Activated CD8-positive, alpha-beta memory T cell treated with anti-CD3 and anti-CD28 coated beads, Interleukin-2, amount 50 U/mL, for 4 hours (primary cell): Measurements from ENCODE around the gene CACNA1C.

Source experiments
- DNase-seq: peaks from one replicate; pipeline ENCODE4 v3.0.0-alpha.2; 2020

The CACNA1C gene

DNA sequence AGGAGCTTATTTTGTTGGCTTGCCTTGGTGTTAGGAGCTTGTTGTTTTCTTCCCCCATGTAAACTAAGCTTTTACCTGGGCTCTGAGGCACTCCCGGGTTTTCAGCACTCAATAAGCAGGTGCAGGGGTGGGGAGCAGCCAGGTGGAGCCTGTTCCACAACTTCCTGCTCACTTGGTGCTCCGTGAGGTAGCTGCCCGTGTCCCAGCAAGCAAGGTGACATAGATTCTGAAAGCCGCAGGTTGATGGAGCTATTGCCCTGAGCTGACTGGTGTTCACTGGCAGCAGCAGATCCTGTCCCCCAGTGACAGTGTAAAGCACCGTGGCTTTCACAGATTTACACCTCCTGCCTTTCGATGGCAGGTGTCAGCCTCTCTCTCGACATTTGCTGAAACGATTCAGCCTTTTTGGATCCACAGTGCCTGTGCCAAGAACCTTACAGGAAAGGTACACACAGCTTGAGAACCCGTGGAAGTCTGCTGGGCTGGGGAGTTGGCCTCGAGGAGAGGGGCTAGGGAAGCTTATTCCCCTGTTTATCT is 446.2 kb downstream of the CACNA1C start:
- no peak for DNase-seq

DNA sequence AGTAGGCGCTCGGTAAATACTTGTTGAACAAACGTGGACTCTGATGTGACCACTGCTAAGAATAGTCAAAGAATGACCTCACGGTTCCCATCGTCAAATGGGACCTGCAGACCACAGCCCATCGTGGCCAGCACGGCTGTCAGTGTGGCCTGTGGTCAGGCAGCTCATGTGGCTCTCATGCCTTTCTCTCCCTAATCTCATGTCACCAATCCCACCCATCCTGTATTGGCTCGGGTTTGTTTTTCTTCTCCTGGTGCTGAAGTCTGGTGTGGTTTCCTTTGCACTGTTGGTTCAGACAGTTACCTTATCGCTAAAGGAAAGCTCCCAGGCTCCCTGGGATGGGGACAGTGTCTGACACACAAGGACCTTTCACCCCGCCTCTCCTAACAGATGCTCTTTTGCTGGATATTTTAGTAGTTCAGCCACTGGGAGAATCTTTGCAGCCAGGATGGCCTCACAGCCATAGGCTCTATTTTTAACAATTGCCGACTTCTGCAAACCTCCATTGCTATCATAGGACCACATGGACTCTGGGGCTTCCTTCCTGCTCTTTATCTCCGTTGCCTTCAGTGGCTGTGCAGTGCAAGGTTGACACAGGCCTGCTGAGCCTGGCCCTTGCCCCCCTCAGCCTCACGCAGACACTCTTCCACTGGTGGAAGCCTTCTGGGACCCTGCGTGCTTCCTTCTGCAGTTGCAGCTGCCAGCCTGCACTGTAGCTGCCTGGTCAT is 448.8 kb downstream of the CACNA1C start:
- no peak for DNase-seq

- no peak for DNase-seq
Measured at GRCh38 chr12:2503036-2503435, 450.2 kb downstream of the CACNA1C start.

DNA sequence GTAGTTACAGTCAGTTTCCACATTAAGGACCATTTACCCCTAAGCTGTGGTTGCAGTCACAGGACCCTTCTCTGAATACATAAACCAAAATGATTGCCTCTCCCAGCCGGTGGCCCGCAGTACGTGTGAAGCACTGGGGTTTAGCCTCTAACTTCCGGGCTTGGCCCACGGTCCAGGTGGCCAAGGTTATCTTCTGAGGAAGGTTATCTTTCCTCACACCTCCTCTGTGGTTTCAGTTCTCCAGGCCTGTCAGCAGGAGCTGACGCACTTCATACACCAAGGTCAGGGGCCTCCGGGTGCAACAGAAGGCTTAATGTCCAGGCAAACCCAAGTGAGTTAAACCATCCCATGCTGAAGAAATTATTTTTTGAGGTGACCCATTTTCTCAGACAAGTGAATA is 451.0 kb downstream of the CACNA1C start:
- no peak for DNase-seq

- DNase-seq, result no peak
Measured at GRCh38 chr12:2504577-2504976, 451.8 kb downstream of the CACNA1C start.

DNA sequence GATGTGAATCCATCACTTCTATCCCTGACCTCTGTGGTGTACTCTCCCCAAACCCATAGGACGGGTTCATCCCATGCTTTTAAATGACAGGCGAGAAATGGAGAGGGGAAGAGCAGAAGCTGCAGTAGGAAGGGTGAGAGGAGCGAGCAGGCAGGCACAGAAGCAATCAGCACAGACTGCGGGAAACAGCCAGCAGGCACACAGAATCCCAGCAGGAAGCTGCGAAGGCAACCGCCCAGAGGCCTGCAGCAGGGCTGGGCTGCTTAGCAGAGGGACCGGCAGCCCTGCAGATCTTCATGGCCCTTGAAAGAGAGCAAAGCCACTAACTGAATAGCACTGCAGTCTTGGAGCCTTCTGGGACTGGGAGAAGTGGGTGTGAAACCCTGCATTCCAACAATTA is 455.0 kb downstream of the CACNA1C start:
- DNase-seq, result no peak

GRCh38 chr12:2509137-2509536 is 456.4 kb downstream of the CACNA1C start:
- DNase-seq, result no peak

DNA sequence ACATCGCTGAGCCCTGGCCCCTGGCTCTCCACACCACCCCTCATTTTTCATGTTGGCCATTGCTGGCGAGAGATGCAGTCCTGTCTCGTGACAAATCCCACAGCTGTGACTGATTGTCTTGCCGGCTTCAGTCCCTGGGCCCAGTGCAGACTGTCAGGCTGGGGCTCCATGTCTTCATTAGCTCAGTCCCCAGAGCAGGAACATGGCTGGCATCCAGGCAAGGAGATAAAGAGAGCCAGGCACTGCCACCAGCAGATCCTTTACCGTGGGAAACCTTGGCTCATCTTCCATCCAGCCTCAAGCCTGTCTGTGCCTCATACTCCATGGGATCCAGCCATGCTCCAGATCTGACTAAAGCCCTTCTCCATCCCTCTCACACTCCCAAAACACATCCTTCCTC is 457.3 kb downstream of the CACNA1C start:
- no peak for DNase-seq

DNA sequence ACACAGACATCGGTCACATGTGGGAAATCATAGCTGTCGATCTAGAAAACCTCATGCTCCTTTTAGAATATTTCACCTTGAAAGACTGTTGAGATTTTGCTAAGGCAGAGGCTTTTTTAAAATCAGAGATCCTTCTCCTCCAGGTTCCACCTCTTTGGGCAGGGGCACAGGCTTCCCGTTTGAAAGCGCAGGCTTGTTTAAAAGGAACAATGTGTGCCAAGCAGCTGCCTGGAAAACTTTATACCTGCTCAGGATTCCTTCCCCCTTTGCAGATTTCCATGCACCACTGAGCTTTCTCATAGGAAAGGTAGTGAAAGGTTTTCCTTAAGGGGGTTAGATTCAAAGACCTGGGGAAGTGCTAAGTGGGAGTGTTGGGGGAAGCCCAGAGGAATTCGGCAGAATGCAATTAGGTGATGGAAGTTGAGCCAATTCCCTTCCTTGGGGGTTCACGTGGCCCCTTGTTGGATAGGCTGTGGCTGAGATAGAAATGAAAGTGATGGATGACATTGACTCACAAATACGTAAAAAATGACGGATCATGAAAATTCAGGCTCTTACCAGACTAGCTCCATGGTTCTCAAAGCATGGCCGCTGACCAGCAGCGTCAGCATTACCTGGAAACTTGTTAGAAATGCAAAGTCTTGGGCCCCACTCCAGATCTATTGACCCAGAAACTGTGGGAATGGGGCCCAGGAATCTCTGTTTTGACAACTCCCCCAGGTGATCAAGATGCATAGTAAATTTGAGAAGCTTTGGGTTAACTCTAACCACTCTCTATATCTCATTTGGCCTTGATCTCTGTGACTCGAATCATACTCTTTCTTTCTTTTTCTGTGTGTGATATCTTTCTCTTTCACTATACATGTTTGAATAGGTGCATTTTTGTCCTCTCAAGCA is 460.6 kb downstream of the CACNA1C start:
- no peak for DNase-seq

DNA sequence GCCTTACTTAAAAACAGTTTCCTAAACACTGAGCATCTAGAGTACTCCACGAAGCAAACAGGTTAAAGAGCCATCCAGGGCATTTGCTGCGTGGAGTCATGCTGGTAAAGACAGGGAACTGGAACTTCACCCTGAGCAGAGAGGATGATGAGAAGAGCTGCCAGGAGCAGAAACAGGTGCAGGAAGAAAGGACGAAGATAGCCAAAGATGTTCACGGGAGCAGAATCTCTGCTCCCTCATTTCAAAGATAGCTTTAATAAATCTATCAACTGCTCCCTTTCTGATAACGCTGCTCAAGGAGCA is 461.2 kb downstream of the CACNA1C start:
- DNase-seq, result no peak

- DNase-seq, result no peak
Measured at GRCh38 chr12:2520722-2521246, 468.0 kb downstream of the CACNA1C start.

DNA sequence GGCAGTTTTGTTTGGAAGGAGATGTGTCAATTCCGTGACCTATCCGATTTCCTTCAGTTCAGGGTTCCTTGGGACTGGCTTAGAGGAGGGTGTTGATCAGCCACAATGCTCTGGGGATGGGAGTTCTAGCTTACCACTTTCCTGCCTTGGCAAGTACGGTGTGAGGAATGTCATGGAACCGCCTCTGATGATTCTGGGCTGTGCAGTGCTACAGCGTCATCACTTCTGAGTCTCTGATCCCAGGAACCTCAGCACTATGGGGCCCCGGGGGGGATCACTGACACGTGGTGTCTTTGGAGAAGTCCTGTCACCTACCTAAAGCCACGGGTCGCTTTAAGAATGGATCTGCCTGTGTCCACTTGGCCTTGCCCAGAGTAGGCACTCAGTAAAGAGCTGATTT is 470.5 kb downstream of the CACNA1C start:
- no peak for DNase-seq

DNA sequence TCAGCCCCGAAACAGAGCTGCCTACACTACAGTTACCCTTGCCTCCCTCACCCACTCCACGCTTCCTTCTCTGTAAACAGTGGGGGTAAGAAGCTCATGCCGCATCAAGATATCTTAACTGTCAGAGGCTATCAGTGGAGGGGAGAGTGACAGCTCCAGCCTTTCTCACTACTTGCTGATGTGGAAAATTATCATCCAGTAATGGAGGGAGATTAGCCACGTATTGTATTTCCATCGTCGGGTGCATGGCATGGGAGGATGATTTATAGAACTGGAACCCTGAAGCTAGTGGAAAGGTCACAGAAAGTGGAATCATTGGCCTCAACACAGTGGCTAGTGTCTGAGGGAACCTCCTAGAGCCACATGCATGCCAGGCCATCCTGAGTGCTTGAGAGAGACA is 471.1 kb downstream of the CACNA1C start:
- DNase-seq, result no peak

GRCh38 chr12:2526371-2526770 is 473.6 kb downstream of the CACNA1C start:
- DNase-seq, result no peak

DNA sequence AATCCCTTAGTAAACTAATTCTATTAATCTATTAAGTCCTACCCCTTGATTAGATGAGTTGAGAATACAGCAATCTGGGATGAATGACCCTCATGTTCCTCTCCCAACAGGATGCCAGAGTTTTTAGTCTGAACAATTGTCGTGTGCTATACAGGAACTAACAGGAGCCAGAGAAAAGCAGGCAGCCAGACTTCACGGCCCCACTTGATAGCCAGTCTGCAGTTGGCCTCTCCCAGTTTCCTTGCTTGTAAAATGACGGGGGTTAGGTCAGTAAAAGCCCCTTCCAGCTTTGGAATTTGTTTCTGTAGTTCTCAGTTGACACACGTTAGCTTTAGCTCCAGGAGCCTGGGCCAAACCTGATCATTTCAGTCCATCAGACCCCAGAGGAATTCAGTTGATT is 475.2 kb downstream of the CACNA1C start:
- DNase-seq, result no peak

DNA sequence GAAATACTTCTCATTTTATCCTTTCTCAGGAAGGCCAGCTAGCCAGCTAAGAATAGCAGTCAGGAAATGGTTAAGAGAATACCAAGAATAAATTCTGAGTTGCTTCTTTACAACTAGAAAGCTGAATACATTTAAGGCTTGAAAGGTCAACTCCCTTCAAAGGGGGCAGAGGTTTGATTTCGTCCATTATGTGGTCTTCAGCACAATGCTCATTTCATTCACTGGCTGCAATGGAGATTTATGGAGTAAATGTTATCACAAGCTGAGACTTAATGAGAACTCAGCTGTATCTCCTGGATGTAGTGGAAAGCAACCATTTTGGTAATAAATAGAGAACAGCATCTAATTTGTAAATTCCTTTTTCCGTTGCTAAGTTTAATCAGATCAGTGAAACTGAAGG is 477.0 kb downstream of the CACNA1C start:
- no peak for DNase-seq

GRCh38 chr12:2531371-2531770 is 478.6 kb downstream of the CACNA1C start:
- DNase-seq, result no peak

DNA sequence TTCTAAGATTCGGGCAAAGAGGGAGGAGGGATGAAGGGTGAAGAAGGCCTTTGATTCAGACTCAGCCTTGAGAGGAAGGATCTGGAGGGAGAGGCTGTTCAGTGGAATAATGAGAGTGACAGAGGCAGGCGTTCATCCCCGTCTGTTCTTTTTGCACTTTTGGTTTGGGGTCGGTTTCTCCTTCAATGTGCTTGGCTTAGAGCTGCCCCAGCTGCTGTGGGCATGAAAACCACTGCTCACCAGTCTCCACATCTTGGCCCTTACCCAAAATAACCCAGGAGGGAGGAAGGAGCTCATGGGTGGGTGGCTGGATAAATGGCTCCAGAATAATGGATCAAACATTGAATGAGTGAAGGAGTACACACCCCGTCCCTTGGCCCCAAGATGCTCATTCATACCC is 480.2 kb downstream of the CACNA1C start:
- no peak for DNase-seq

DNA sequence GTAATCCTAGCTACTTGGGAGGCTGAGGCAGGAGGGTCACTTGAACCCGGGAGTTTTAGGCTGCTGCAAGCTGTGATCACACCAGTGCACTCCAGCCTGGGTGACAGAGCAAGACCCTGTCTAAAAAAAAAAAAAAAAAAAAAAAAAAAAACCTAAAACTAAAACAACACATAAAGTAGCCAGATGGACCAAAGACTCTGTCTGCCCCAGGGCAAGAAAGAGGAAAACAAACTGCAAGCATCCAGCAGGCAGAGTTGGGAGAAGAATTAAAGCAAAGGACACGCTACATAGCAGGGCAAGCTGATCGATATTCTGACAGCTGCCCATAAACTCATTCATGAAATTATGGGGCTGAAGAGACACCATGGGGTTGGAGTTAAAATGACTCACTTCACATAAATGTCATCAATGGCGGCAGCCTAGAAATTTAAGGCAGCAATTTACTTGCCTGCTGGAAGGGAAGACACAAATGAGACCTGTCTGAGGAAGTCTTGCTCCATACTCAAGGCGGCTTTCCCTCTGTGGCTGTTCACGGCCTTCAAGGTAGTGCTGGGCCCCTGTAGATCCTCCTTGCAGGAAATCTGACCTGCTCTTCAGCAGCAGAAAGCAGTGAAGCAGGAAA is 482.9 kb downstream of the CACNA1C start:
- no peak for DNase-seq

DNA sequence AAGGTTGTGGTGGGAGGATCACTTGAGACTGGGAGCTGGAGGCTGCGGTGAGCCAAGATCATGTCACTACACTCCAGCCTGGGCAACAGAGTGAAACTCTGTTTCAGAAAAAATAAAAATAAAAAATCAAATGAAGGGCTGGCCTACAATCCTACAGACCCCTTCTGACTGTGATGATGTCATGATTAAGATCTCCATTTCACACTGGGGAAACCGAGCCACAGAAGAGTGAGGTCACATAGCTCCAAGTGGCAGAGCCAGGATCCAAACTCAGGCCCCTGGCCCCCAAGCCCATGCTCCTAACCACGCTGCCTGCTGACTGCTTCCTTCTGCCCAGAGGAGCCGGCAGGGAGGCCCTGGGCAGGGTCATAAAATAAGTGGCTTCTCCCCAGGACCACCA is 483.9 kb downstream of the CACNA1C start:
- no peak for DNase-seq

- no peak for DNase-seq
Measured at GRCh38 chr12:2537868-2538541, 485.2 kb downstream of the CACNA1C start.

DNA sequence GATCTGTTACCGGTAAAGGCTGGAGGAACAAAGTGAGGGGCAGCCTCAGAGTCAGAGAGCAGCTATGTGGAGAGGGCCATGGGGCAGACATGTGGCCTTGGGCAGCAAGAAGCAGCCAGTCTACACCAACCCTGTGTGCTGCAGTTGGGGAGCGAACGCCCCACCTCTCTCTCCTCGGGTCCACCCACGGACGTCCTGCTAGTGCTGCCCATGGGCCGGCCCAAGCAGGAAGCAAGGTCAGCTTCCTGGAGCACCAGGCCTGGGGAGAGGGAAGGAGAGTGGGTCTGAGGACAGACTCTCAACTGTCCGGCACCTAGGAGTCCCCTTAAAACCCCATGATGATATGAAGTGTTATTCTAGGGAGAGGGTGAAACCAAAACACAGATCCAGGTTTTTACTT is 487.2 kb downstream of the CACNA1C start:
- no peak for DNase-seq

DNA sequence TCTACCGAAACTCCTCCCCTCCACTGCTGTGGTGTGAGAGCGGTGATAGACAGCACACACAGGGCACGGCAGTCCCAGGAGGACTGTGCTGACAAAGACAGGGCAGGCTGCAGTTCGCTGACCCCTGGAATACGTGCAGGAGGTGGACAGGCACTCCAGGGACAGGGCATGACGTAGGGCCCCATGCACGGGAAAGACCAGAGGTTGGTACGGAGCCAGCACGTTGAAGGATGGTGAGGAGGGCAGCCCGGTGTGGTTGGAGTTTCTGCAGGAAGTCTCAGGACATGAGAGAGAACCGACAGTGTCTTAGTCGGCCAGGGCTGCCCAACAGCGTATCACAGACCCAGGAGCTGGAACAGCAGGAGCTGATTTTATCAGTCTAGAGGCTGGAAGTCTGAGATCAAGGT is 487.8 kb downstream of the CACNA1C start:
- DNase-seq, result no peak
